H9 (cell line): ENCODE data around the gene DNMBP. TPM values are rescaled to one million over a fixed set of nuclear protein-coding genes. Genes with fewer than 3 reads are reported as not detected.

ENCODE experiments used
- DNase-seq: peaks from one replicate; pipeline ENCODE4 v3.0.0-alpha.2; 2017
- H2AFZ ChIP-seq: one replicate; pipeline ENCODE4 v1.6.1; 2013; ENCODE audit warnings: mild to moderate bottlenecking, low read length, control low read depth, moderate library complexity
- H2AK5ac ChIP-seq: 2 replicates; pipeline ENCODE4 v1.6.1; 2013; ENCODE audit warnings: low read length, control low read depth, mixed read lengths; ENCODE audit not compliant: insufficient read length
- H2BK120ac ChIP-seq: one replicate; pipeline ENCODE4 v1.6.1; 2013; ENCODE audit warnings: low read depth, mild to moderate bottlenecking, low read length, control low read depth, inconsistent platforms; ENCODE audit not compliant: poor library complexity, severe bottlenecking
- H2BK12ac ChIP-seq: 2 replicates; pipeline ENCODE4 v1.6.1; 2013; ENCODE audit warnings: low read length, control low read depth, mixed read lengths, low read depth; ENCODE audit not compliant: insufficient read length
- H2BK15ac ChIP-seq: 2 replicates; pipeline ENCODE4 v1.6.1; 2013; ENCODE audit warnings: low read depth, low read length, control low read depth
- H2BK20ac ChIP-seq: one replicate; pipeline ENCODE4 v1.6.1; 2013; ENCODE audit warnings: low read depth, mild to moderate bottlenecking, low read length, control low read depth, inconsistent platforms; ENCODE audit not compliant: poor library complexity, severe bottlenecking
- H2BK5ac ChIP-seq: 2 replicates; pipeline ENCODE4 v1.6.1; 2013; ENCODE audit warnings: low read length, control low read depth, mixed read lengths; ENCODE audit not compliant: insufficient read length
- H3K14ac ChIP-seq: 2 replicates; pipeline ENCODE4 v1.6.1; 2013; ENCODE audit warnings: low read length, control low read depth; ENCODE audit not compliant: insufficient read depth
- H3K18ac ChIP-seq: 2 replicates; pipeline ENCODE4 v1.6.1; 2013; ENCODE audit warnings: low read depth, mild to moderate bottlenecking, mixed read lengths, low read length, control low read depth; ENCODE audit not compliant: insufficient read length
- H3K23ac ChIP-seq: 2 replicates; pipeline ENCODE4 v1.6.1; 2013; ENCODE audit warnings: low read length, control low read depth, mixed read lengths, low read depth; ENCODE audit not compliant: insufficient read length
- H3K23me2 ChIP-seq: 2 replicates; pipeline ENCODE4 v1.6.1; 2013; ENCODE audit warnings: low read depth, mild to moderate bottlenecking, mixed read lengths, low read length, control low read depth; ENCODE audit not compliant: insufficient read length, poor library complexity, severe bottlenecking
- H3K27ac ChIP-seq: 2 replicates; pipeline ENCODE4 v1.5.1; 2013; ENCODE audit warnings: low read length, control low read depth, mixed read lengths, low read depth; ENCODE audit not compliant: insufficient read length
- H3K27me3 ChIP-seq: 2 replicates; pipeline ENCODE4 v1.6.1; 2013; ENCODE audit warnings: low read length, control low read depth, inconsistent platforms; ENCODE audit not compliant: insufficient read depth
- H3K4ac ChIP-seq: 2 replicates; pipeline ENCODE4 v1.6.1; 2013; ENCODE audit warnings: low read depth, mild to moderate bottlenecking, control low read depth, inconsistent platforms, low read length, moderate library complexity
- H3K4me1 ChIP-seq: 2 replicates; pipeline ENCODE4 v1.6.1; 2013; ENCODE audit warnings: low read length, control low read depth, inconsistent platforms; ENCODE audit not compliant: insufficient read depth
- H3K4me2 ChIP-seq: 2 replicates; pipeline ENCODE4 v1.6.1; 2013; ENCODE audit warnings: low read length, control low read depth, mixed read lengths; ENCODE audit not compliant: insufficient read length, insufficient read depth
- H3K56ac ChIP-seq: 2 replicates; pipeline ENCODE4 v1.6.1; 2013; ENCODE audit warnings: low read depth, mild to moderate bottlenecking, mixed read lengths, low read length, control low read depth; ENCODE audit not compliant: insufficient read length
- H3K79me1 ChIP-seq: 2 replicates; pipeline ENCODE4 v1.6.1; 2013; ENCODE audit warnings: low read depth, mild to moderate bottlenecking, moderate library complexity, low read length, control low read depth, inconsistent platforms; ENCODE audit not compliant: insufficient read depth, poor library complexity, severe bottlenecking
- H3K79me2 ChIP-seq: 2 replicates; pipeline ENCODE4 v1.6.1; 2013; ENCODE audit warnings: low read length, control low read depth, inconsistent platforms; ENCODE audit not compliant: insufficient read depth
- H3K9ac ChIP-seq: 2 replicates; pipeline ENCODE4 v1.6.1; 2013; ENCODE audit warnings: low read length, control low read depth, mixed read lengths; ENCODE audit not compliant: insufficient read length; ENCODE audit errors: extremely low read depth
- H3K9me3 ChIP-seq: one replicate; pipeline ENCODE4 v1.6.1; 2013; ENCODE audit warnings: low read depth, low read length, inconsistent platforms; ENCODE audit not compliant: control insufficient read depth
- H3T11ph ChIP-seq: one replicate; pipeline ENCODE4 v1.6.1; 2013; ENCODE audit warnings: mild to moderate bottlenecking, low read length, control low read depth, inconsistent platforms
- H4K20me1 ChIP-seq: one replicate; pipeline ENCODE4 v1.6.1; 2013; ENCODE audit not compliant: control insufficient read depth, insufficient read length, insufficient read depth
- H4K5ac ChIP-seq: 2 replicates; pipeline ENCODE4 v1.6.1; 2013; ENCODE audit warnings: low read depth, mild to moderate bottlenecking, mixed read lengths, low read length, control low read depth; ENCODE audit not compliant: insufficient read length
- H4K8ac ChIP-seq: replicated peaks from 2 replicates; pipeline ENCODE4 v1.6.1; 2013; ENCODE audit warnings: low read length, control low read depth, mixed read lengths, low read depth; ENCODE audit not compliant: insufficient read length
- H4K91ac ChIP-seq: 2 replicates; pipeline ENCODE4 v1.6.1; 2013; ENCODE audit warnings: low read depth, mild to moderate bottlenecking, moderate library complexity, mixed read lengths, low read length, control low read depth; ENCODE audit not compliant: insufficient read length
- H3K27ac Mint-ChIP-seq, 3 experiments: 2 replicates in 2 of 3; 3 replicates in 1 of 3; pipeline ENCODE4 v1.8.0; 2020 to 2021; ENCODE audit warnings: mixed read lengths in 3 of 3, mild to moderate bottlenecking in 1 of 3, moderate library complexity in 1 of 3
- H3K27me3 Mint-ChIP-seq: 2 replicates; pipeline ENCODE4 v1.8.0; 2021; ENCODE audit warnings: low read depth, mild to moderate bottlenecking, moderate library complexity, mixed read lengths
- H3K36me3 Mint-ChIP-seq, 3 experiments: 2 replicates in 2 of 3; 3 replicates in 1 of 3; pipeline ENCODE4 v1.8.0; 2020 to 2021; ENCODE audit warnings: low read depth in 3 of 3, mixed read lengths in 3 of 3; ENCODE audit not compliant: insufficient read depth in 1 of 3
- H3K4me1 Mint-ChIP-seq, 2 experiments: 2 replicates each; pipeline ENCODE4 v1.8.0; 2020; ENCODE audit warnings: mixed read lengths in 2 of 2
- H3K4me3 Mint-ChIP-seq, 2 experiments: 2 replicates in 1 of 2; 3 replicates in 1 of 2; pipeline ENCODE4 v1.8.0; 2020 to 2021; ENCODE audit warnings: mild to moderate bottlenecking in 2 of 2, mixed read lengths in 2 of 2, moderate library complexity in 1 of 2
- H3K9me3 Mint-ChIP-seq, 2 experiments: 2 replicates in 1 of 2; 3 replicates in 1 of 2; pipeline ENCODE4 v1.8.0; 2020; ENCODE audit warnings: mild to moderate bottlenecking in 2 of 2, mixed read lengths in 2 of 2, moderate library complexity in 1 of 2
- CTCF ChIP-seq: fragments of 200-600 bp; sonication (generic); conservative IDR thresholded peaks from 3 replicates; pipeline ENCODE4 v1.8.0; 2021; ENCODE audit warnings: antibody characterized with exemption, mild to moderate bottlenecking
- WGBS: extraction: QIAGEN DNeasy Blood & Tissue Kit; methylation state at CpG from one replicate; pipeline ENCODE4 v1.1.7; 2013; ENCODE audit warnings: missing lambda C conversion rate, low lambda C conversion rate, mixed read lengths; ENCODE audit not compliant: insufficient read length; ENCODE audit errors: extremely low coverage; 5-methylcytosine and 5-hydroxymethylcytosine counted together
- total RNA-seq: library from RNA; stranded (reverse); gene quantifications from 2 replicates; pipeline ENCODE4 v1.2.1, GENCODE V29; 2021

Gene DNMBP
- total RNA-seq, 1 experiment from 2014 or later, result 25.6 TPM

GRCh38 chr10:99915414-99915813, 94.3 kb downstream of the DNMBP start:
- TF ChIP-seq CTCF, result no peak
- H3K27ac ChIP-seq, result no peak overlapping the region
- no CpG with 5 or more reads among the region's 6 CpGs for WGBS

More at GRCh38 chr10:99915414-99915813, 94.3 kb downstream of the DNMBP start:
- Mint-ChIP-seq H3K9me3 (no peaks in the 10 kb centered on the region), H3K4me3 (no peak overlapping the region), H3K27ac (peak overlapping the region in 2 of 3 experiments; percentile 82 to 89; a peak in 2 of 7 replicates), H3K36me3 (peaks cover 2 to 9% (median 6%) of the 10 kb centered on the region in 3 experiments; a peak in 3 of 7 replicates), H3K4me1 (peaks cover 38 to 48% of the 10 kb centered on the region in 2 experiments), H3K27me3 (no peaks in the 10 kb centered on the region)
- H3K79me1 ChIP-seq, result no peaks in the 10 kb centered on the region
- no peak overlapping the region for H2AK5ac ChIP-seq
- no peak for DNase-seq
- H2BK120ac ChIP-seq, result no peak overlapping the region
- H2AFZ ChIP-seq, result no peak overlapping the region
- H3K18ac ChIP-seq, result no peak overlapping the region
- H4K8ac ChIP-seq, result no peak overlapping the region
- no peak overlapping the region for H3K9ac ChIP-seq
- no peak overlapping the region for H3K23ac ChIP-seq
- no peak overlapping the region for H3K14ac ChIP-seq
- no peak overlapping the region for H4K5ac ChIP-seq
- H3K4me2 ChIP-seq, result no peak overlapping the region
- peaks cover 18% of the 10 kb centered on the region; the same call in 1 of the 2 replicates for H3K79me2 ChIP-seq
- H2BK5ac ChIP-seq, result no peak overlapping the region
- H3K4ac ChIP-seq, result no peak overlapping the region
- no peaks in the 10 kb centered on the region for H3K27me3 ChIP-seq
- H4K91ac ChIP-seq, result no peak overlapping the region
- H2BK15ac ChIP-seq, result no peak overlapping the region
- H3T11ph ChIP-seq, result no peak overlapping the region
- H3K9me3 ChIP-seq, result no peaks in the 10 kb centered on the region
- H2BK12ac ChIP-seq, result no peak overlapping the region
- no peak overlapping the region for H3K56ac ChIP-seq
- H4K20me1 ChIP-seq, result no peaks in the 10 kb centered on the region
- peaks cover 5% of the 10 kb centered on the region for H3K23me2 ChIP-seq
- no peak overlapping the region for H2BK20ac ChIP-seq
- no peaks in the 10 kb centered on the region; the same call in 1 of the 2 replicates for H3K4me1 ChIP-seq
